ENCODE results near the gene CDH3. TPM values are rescaled to one million over a fixed set of nuclear protein-coding genes. Genes with fewer than 3 reads are reported as not detected.

The CDH3 gene
- total and polyA plus RNA-seq, 10 of the 15 experiments (the other 5 are each of a cell fraction or from before 2014, with no cell fraction given): 0.05 to 0.44 (median 0.12) TPM; not detected in 5

- TF ChIP-seq, protein P1, sequence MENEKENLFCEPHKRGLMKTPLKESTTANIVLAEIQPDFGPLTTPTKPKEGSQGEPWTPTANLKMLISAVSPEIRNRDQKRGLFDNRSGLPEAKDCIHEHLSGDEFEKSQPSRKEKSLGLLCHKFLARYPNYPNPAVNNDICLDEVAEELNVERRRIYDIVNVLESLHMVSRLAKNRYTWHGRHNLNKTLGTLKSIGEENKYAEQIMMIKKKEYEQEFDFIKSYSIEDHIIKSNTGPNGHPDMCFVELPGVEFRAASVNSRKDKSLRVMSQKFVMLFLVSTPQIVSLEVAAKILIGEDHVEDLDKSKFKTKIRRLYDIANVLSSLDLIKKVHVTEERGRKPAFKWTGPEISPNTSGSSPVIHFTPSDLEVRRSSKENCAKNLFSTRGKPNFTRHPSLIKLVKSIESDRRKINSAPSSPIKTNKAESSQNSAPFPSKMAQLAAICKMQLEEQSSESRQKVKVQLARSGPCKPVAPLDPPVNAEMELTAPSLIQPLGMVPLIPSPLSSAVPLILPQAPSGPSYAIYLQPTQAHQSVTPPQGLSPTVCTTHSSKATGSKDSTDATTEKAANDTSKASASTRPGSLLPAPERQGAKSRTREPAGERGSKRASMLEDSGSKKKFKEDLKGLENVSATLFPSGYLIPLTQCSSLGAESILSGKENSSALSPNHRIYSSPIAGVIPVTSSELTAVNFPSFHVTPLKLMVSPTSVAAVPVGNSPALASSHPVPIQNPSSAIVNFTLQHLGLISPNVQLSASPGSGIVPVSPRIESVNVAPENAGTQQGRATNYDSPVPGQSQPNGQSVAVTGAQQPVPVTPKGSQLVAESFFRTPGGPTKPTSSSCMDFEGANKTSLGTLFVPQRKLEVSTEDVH (IDR thresholded peaks at IDR 0.05; ENCODE audit: low read depth, partially characterized antibody): no peak
Observed at GRCh38 chr16:68689921-68690320, 44.8 kb downstream of the CDH3 start (continued).

DNA sequence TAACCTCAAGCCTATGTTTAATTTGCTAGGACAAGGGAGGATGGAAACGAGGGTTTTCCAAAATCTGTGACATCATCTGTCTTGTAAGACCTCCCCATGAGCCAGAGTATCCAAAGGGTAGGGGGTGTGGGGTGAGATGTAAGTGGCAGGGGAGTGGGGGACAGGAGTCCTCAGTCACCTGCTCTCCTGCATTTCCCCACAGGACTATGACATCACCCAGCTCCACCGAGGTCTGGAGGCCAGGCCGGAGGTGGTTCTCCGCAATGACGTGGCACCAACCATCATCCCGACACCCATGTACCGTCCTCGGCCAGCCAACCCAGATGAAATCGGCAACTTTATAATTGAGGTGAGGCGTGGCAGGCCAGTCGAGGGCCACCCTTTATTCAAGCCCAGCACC lies 50.5 kb downstream of the CDH3 start:
- Histone ChIP-seq H3K9me3 (replicated peaks; ENCODE audit: control insufficient read depth, insufficient read depth, low read length) (no peaks in the 10 kb centered on the region), H4K20me1 (ENCODE audit: control insufficient read depth, insufficient read depth) (no peaks in the 10 kb centered on the region), H3K27ac (ENCODE audit: control insufficient read depth, insufficient read depth) (no peak overlapping the region), H3K4me3 (no peak overlapping the region), H3K27me3 (replicated peaks in 1 of 2; ENCODE audit: control insufficient read depth in 2 of 2, insufficient read depth in 2 of 2, low read length in 1 of 2) (no peaks in the 10 kb centered on the region), H3K4me1 (ENCODE audit: control insufficient read depth, insufficient read depth, low read length) (no peaks in the 10 kb centered on the region), H3K9ac (ENCODE audit: control insufficient read depth, insufficient read depth, low read length) (no peak overlapping the region), H2AFZ (ENCODE audit: control insufficient read depth, low read depth, low read length) (no peak overlapping the region), H3K79me2 (ENCODE audit: control insufficient read depth, insufficient read depth, low read length) (no peaks in the 10 kb centered on the region), H3K36me3 (ENCODE audit: control insufficient read depth in 2 of 2, insufficient read depth in 2 of 2, low read length in 1 of 2) (no peaks in the 10 kb centered on the region), H3K4me2 (ENCODE audit: control insufficient read depth, insufficient read depth) (no peak overlapping the region)
- no peak for DNase-seq (ENCODE audit: low read depth, low spot score)
- SMC1A ChIA-PET (ENCODE audit: uncharacterized antibody, unreplicated experiment): interaction anchor here (0.6 kb wide), 1 partner anchor 148 kb away, joined by 3 read pairs; the partner anchor contains the start of gene TANGO6
- no TSS peak for BruUV-seq (replicated peaks)
- FAIRE-seq: no peak
- CTCF ChIA-PET: interaction anchor here (1.0 to 1.9 kb wide), 2 partner anchors 151 to 166 kb away, joined by 3 to 6 read pairs; no protein-coding TSS in a partner anchor
- TF ChIP-seq DPF2 (IDR thresholded peaks at IDR 0.05): no peak
- no peak for TF ChIP-seq CREM (IDR thresholded peaks at IDR 0.05; ENCODE audit: low read depth)
- no peak for TF ChIP-seq ETV6 (conservative IDR thresholded peaks at IDR 0.05 in 1 of 2, IDR thresholded peaks at IDR 0.05 in 1 of 2; ENCODE audit: borderline replicate concordance in 1 of 2, low read depth in 1 of 2)
- TF ChIP-seq ZNF207 (IDR thresholded peaks at IDR 0.05; ENCODE audit: borderline replicate concordance): no peak
- no peak for TF ChIP-seq PAX5 (IDR thresholded peaks at IDR 0.05; ENCODE audit: borderline replicate concordance, low read depth, low read length)
- TF ChIP-seq SUPT20H (IDR thresholded peaks at IDR 0.05; ENCODE audit: borderline replicate concordance, control insufficient read depth, low read depth, low read length): no peak
- TF ChIP-seq, protein P2, sequence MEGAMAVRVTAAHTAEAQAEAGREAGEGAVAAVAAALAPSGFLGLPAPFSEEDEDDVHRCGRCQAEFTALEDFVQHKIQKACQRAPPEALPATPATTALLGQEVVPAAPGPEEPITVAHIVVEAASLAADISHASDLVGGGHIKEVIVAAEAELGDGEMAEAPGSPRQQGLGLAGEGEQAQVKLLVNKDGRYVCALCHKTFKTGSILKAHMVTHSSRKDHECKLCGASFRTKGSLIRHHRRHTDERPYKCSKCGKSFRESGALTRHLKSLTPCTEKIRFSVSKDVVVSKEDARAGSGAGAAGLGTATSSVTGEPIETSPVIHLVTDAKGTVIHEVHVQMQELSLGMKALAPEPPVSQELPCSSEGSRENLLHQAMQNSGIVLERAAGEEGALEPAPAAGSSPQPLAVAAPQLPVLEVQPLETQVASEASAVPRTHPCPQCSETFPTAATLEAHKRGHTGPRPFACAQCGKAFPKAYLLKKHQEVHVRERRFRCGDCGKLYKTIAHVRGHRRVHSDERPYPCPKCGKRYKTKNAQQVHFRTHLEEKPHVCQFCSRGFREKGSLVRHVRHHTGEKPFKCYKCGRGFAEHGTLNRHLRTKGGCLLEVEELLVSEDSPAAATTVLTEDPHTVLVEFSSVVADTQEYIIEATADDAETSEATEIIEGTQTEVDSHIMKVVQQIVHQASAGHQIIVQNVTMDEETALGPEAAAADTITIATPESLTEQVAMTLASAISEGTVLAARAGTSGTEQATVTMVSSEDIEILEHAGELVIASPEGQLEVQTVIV (IDR thresholded peaks at IDR 0.05; ENCODE audit: borderline replicate concordance, partially characterized antibody): no peak
- no peak for TF ChIP-seq POLR2AphosphoS2 (IDR thresholded peaks at IDR 0.05; ENCODE audit: low read depth, low read length)
- no peak for TF ChIP-seq ZNF274 (IDR thresholded peaks at IDR 0.05; ENCODE audit: insufficient read depth, insufficient read length)
- no peak for ATAC-seq
- in situ Hi-C loops (cut with MboI): no loop called here
- RAD21 ChIA-PET (ENCODE audit: unreplicated experiment): no interaction called here
- intact Hi-C loops (cut with micrococcal nuclease; ENCODE audit: unreplicated experiment): no loop called here
- WGBS (ENCODE audit: insufficient coverage, insufficient replicate concordance, low lambda C conversion rate, missing lambda C conversion rate): 52% methylated on average over 11 of the region's 11 CpGs
- POLR2A ChIA-PET: no interaction called here
